Tibial nerve (tissue), 4 donors: ENCODE data around the gene IGFBP6. TPM values are rescaled to one million over a fixed set of nuclear protein-coding genes. Genes with fewer than 3 reads are reported as not detected.

Experiments used
- DNase-seq, 2 donors: peaks; one replicate each; pipeline ENCODE4 v3.0.0-alpha.2; 2019; ENCODE audit warnings: low spot score in 2 of 2
- H3K27ac ChIP-seq, 4 donors: fragments of 200-600 bp; sonication (generic) in 3 of 4; one replicate each; pipeline ENCODE4 v1.5.1; 2017 to 2019; ENCODE audit warnings: mild to moderate bottlenecking in 1 of 4
- H3K27me3 ChIP-seq, 2 donors: fragments of 200-600 bp; sonication (generic) in 1 of 2; one replicate each; pipeline versions ENCODE4 v1.5.1 to v1.6.0; 2017 to 2019
- H3K36me3 ChIP-seq, 3 donors: fragments of 200-600 bp; sonication (generic); one replicate each; pipeline ENCODE4 v1.5.1; 2018 to 2019
- H3K4me1 ChIP-seq, 4 donors: fragments of 200-600 bp; sonication (generic) in 3 of 4; one replicate each; pipeline ENCODE4 v1.5.1; 2017 to 2019
- H3K4me3 ChIP-seq, 4 donors: fragments of 200-600 bp; sonication (generic) in 3 of 4; one replicate each; pipeline ENCODE4 v1.5.1; 2017 to 2019; ENCODE audit warnings: mild to moderate bottlenecking in 1 of 4, moderate library complexity in 1 of 4
- H3K9me3 ChIP-seq, 4 donors: fragments of 200-600 bp; sonication (generic) in 3 of 4; one replicate each; pipeline ENCODE4 v1.5.1; 2017 to 2019
- CTCF ChIP-seq, 5 experiments: fragments of 200-600 bp in 3 of 5; fragments of 450-650 bp in 2 of 5; sonication (generic) in 3 of 5; IDR thresholded peaks; one replicate each; pipeline ENCODE4 v1.5.1; 2016 to 2019; ENCODE audit warnings: antibody characterized with exemption in 5 of 5, mild to moderate bottlenecking in 3 of 5, moderate library complexity in 2 of 5
- EP300 ChIP-seq, 2 donors: sonication (generic); formaldehyde crosslinking; IDR thresholded peaks; one replicate each; pipeline ENCODE4 v1.6.1; 2017; ENCODE audit warnings: antibody characterized with exemption in 2 of 2, mild to moderate bottlenecking in 1 of 2
- POLR2A ChIP-seq, 2 donors: fragments of 450-650 bp; IDR thresholded peaks; one replicate each; pipeline ENCODE4 v1.6.1; 2017; ENCODE audit warnings: antibody characterized with exemption in 2 of 2, mild to moderate bottlenecking in 2 of 2, moderate library complexity in 2 of 2
- whole genome bisulfite sequencing, 2 donors: methylation state at CpG; one replicate each; pipeline ENCODE4 v1.1.5; 2018; 5-methylcytosine and 5-hydroxymethylcytosine counted together
- total RNA-seq, 4 donors: library from RNA; depleted of rRNA; stranded (reverse); fragments of >200 nt; gene quantifications; one replicate each; pipeline ENCODE4 v1.1.0, GENCODE V29; 2016

The IGFBP6 gene
- total RNA-seq, 4 donors from 2014 or later = 1,043 to 8,473 (median 5,787) TPM

DNA sequence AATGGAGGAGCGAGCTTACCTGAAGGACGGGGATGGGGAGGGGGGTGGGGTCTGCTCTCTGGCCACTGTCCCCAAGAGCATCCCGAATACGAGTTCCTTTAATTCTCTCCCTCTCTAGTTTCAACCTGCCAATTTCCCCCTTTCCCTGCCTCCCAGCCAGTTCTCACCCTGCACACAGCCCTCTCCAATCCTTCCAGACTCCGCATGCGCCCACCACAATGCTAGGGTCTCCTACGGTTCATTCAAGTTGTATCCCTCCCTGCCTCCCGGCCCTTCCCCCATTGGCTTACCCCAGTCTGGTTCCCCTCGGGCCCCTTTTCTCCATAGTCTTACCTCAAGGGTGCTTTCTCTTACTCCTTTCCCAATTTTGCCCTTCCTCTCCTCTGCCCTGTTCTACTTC is 708 bp upstream of the IGFBP6 start:
- Histone ChIP-seq H3K27me3 (no peaks in the 10 kb centered on the region), H3K9me3 (no peaks in the 10 kb centered on the region), H3K36me3 (peaks cover 0 to 17% (median 0%) of the 10 kb centered on the region in 3 donors), H3K4me3 (peak overlapping the region; percentile 43 to 85 (median 57)), H3K27ac (peak overlapping the region; percentile 49 to 94 (median 87)), H3K4me1 (peaks cover 0 to 78% (median 29%) of the 10 kb centered on the region in 4 donors)
- 22 to 23% methylated on average over 9 of the region's 9 CpGs for WGBS, 2 donors
- DNase-seq = no peak
- no peak for TF ChIP-seq POLR2A (IDR thresholded peaks at IDR 0.05)
- TF ChIP-seq EP300 (IDR thresholded peaks at IDR 0.05) = no peak
- no peak for TF ChIP-seq CTCF (IDR thresholded peaks at IDR 0.05)

GRCh38 chr12:53097207-53097563 is 282 bp upstream of the IGFBP6 start:
- peaks cover 0 to 81% (median 29%) of the 10 kb centered on the region in 4 donors for H3K4me1 ChIP-seq
- H3K36me3 ChIP-seq = peaks cover 0 to 21% (median 0%) of the 10 kb centered on the region in 3 donors
- no peaks in the 10 kb centered on the region for H3K27me3 ChIP-seq
- no peak for DNase-seq
- 0 to 2% methylated on average over 9 of the region's 9 CpGs for WGBS, 2 donors
- TF ChIP-seq EP300 (IDR thresholded peaks at IDR 0.05) = no peak
- no peak for TF ChIP-seq POLR2A (IDR thresholded peaks at IDR 0.05)
- no peak for TF ChIP-seq CTCF (IDR thresholded peaks at IDR 0.05)
- peak overlapping the region; percentile 43 to 85 (median 57) for H3K4me3 ChIP-seq
- H3K27ac ChIP-seq = peak overlapping the region; percentile 49 to 94 (median 87)
- no peaks in the 10 kb centered on the region for H3K9me3 ChIP-seq

- Histone ChIP-seq H3K27me3 (no peaks in the 10 kb centered on the region), H3K4me1 (peaks cover 0 to 87% (median 38%) of the 10 kb centered on the region in 4 donors), H3K9me3 (no peaks in the 10 kb centered on the region), H3K36me3 (peaks cover 0 to 24% (median 0%) of the 10 kb centered on the region in 3 donors), H3K27ac (peak overlapping the region; percentile 49 to 94 (median 87)), H3K4me3 (peak overlapping the region; percentile 43 to 85 (median 57))
- TF ChIP-seq CTCF (IDR thresholded peaks at IDR 0.05) (no peak), POLR2A (IDR thresholded peaks at IDR 0.05) (peak in 1 of 2 donors; percentile 26), EP300 (IDR thresholded peaks at IDR 0.05) (peak in 1 of 2 donors; percentile 14)
- WGBS, 2 donors = 19 to 21% methylated on average over 13 of the region's 13 CpGs
- peak in 1 of 2 donors; percentile 55 for DNase-seq
Observed at GRCh38 chr12:53098354-53098981, 1.0 kb downstream of the IGFBP6 start.

DNA sequence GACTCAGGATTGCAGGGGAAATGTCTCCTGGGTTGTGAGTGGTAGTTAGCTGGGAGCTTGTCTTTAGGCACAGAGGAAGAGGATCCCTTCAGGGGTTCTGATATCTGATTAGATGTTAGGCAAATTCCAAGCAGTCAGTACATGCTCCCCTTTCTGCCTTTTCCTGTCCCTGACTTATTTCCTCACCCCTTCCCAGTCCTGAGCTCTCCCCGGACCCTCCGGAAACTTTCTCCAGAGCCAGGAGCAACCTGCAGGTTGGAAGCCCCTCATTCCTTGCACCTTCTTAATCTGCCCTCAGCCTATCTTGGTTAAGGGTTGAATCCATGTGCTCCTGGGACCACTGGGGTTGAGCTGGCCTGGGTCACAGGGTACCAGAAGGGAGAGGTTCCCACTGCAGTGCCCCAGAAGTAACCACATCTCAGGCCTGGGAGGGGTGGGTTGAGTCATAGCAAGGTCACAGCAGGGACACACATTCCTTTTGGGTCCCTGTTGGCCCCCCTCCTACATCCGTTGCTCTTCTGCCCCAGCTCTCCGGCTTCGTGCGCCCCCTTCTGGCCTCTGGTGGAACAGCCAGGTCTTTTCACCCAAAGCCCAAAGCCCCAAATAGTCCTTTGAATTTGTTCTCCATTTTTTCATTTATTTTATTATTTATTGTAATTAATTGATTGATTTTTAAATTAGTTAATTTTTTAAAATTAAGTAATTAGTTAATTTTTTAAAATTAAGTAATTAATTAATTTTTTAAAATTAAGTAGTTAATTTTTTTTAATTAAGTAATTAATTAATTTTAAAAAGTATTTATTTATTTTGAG is 1.8 kb downstream of the IGFBP6 start:
- peaks cover 0 to 24% (median 0%) of the 10 kb centered on the region in 3 donors for H3K36me3 ChIP-seq
- 6 to 7% methylated on average over 6 of the region's 6 CpGs for WGBS, 2 donors
- no peaks in the 10 kb centered on the region for H3K9me3 ChIP-seq
- peak overlapping the region; percentile 43 to 85 (median 57) for H3K4me3 ChIP-seq
- no peaks in the 10 kb centered on the region for H3K27me3 ChIP-seq
- peaks cover 0 to 90% (median 43%) of the 10 kb centered on the region in 4 donors for H3K4me1 ChIP-seq
- H3K27ac ChIP-seq = peak overlapping the region; percentile 52 to 94 (median 87)
- DNase-seq = peak; percentile 93 to 97
- TF ChIP-seq POLR2A (IDR thresholded peaks at IDR 0.05) = peak in 1 of 2 donors; percentile 29
- TF ChIP-seq EP300 (IDR thresholded peaks at IDR 0.05) = peak; percentile 48 to 91
- peak; percentile 91 to 99 (median 97) for TF ChIP-seq CTCF (IDR thresholded peaks at IDR 0.05)
